Mucosa of stomach (tissue), 1 donor: ENCODE data around the gene C9orf85.

ENCODE experiments used
- H3K27me3 ChIP-seq: one replicate; pipeline ENCODE4 v1.7.0; 2013; ENCODE audit warnings: mild to moderate bottlenecking, low read length; ENCODE audit not compliant: control insufficient read depth, insufficient read depth
- H3K36me3 ChIP-seq: one replicate; pipeline ENCODE4 v1.7.0; 2013; ENCODE audit warnings: low read length; ENCODE audit not compliant: control insufficient read depth, insufficient read depth
- H3K4me1 ChIP-seq: one replicate; pipeline ENCODE4 v1.7.0; 2013; ENCODE audit warnings: mild to moderate bottlenecking, low read length; ENCODE audit not compliant: control insufficient read depth, insufficient read depth
- H3K4me3 ChIP-seq: one replicate; pipeline ENCODE4 v1.7.0; 2013; ENCODE audit warnings: low read length
- H3K9ac ChIP-seq: one replicate; pipeline ENCODE4 v1.7.0; 2013; ENCODE audit warnings: mild to moderate bottlenecking, low read length, moderate library complexity
- H3K9me3 ChIP-seq: one replicate; pipeline ENCODE4 v1.7.0; 2013; ENCODE audit warnings: mild to moderate bottlenecking, low read length, moderate library complexity; ENCODE audit not compliant: control insufficient read depth
- donor health status: Pancreatic carcinoma.

Gene C9orf85

GRCh38 chr9:71910650-71911060 lies 784 bp upstream of the C9orf85 start:
- Histone ChIP-seq H3K4me1 (peaks cover 21% of the 10 kb centered on the region), H3K9ac (peak overlapping the region; percentile 82), H3K4me3 (peak overlapping the region; percentile 93), H3K36me3 (no peaks in the 10 kb centered on the region), H3K27me3 (no peaks in the 10 kb centered on the region), H3K9me3 (no peaks in the 10 kb centered on the region)

GRCh38 chr9:71911908-71912335 lies 483 bp downstream of the C9orf85 start:
- H3K9me3 ChIP-seq = no peaks in the 10 kb centered on the region
- no peaks in the 10 kb centered on the region for H3K27me3 ChIP-seq
- H3K36me3 ChIP-seq = no peaks in the 10 kb centered on the region
- peaks cover 20% of the 10 kb centered on the region for H3K4me1 ChIP-seq
- peak overlapping the region; percentile 82 for H3K9ac ChIP-seq
- H3K4me3 ChIP-seq = peak overlapping the region; percentile 93

DNA sequence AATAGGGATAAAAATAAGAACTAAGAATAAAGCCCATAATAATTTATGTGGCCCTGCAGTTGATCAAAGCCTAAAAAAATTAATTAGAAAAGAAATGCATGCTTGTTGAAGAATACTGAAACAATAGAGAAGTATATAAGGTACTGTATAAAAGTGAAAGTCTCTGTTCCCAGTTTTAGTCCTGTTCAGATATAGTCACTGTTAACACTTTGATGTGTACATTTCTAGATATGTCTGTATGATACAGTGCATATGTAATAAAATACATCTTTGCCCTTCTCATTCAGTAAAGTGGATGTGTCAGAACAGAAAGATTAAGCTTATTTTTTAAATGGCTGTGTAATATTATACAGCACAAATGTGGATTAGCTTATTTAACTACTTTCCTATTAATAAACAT lies 4.1 kb downstream of the C9orf85 start:
- Histone ChIP-seq H3K36me3 (no peaks in the 10 kb centered on the region), H3K9me3 (no peaks in the 10 kb centered on the region), H3K4me1 (peaks cover 17% of the 10 kb centered on the region), H3K9ac (no peak overlapping the region), H3K4me3 (no peak overlapping the region), H3K27me3 (no peaks in the 10 kb centered on the region)

DNA sequence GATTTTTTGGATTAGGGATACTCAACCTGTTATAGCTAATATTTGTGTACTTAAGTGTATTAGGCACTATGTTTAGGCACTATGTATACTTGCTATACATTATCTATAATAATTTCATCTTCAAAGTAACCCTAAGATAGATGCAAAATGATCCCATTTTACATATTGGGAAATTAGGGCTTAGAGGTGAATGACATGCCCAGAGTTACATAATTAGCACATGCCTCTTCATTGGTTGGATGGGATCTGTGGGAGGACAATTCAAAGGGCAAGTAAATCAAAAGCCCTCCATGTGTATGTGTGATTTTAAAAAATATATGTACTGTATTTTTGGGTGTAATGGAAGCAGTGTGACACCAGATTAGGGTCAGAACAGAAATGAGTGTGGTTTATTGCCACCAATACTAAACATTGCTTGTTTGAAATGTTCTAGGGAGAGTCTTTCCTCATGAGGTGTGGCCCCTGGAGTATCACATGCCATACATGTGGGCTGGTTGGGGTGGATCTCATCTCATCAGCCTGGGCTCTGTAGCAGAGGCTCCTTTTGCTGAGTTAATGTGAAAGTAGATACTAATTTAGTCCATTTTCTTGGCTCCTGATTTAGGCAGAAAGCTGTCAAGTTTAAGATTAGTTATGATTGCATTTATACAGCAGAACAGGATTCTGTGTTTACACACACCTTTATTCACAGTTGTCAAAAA lies 5.5 kb downstream of the C9orf85 start:
- H3K36me3 ChIP-seq = no peaks in the 10 kb centered on the region
- peaks cover 17% of the 10 kb centered on the region for H3K4me1 ChIP-seq
- H3K4me3 ChIP-seq = no peak overlapping the region
- no peaks in the 10 kb centered on the region for H3K9me3 ChIP-seq
- no peak overlapping the region for H3K9ac ChIP-seq
- no peaks in the 10 kb centered on the region for H3K27me3 ChIP-seq

DNA sequence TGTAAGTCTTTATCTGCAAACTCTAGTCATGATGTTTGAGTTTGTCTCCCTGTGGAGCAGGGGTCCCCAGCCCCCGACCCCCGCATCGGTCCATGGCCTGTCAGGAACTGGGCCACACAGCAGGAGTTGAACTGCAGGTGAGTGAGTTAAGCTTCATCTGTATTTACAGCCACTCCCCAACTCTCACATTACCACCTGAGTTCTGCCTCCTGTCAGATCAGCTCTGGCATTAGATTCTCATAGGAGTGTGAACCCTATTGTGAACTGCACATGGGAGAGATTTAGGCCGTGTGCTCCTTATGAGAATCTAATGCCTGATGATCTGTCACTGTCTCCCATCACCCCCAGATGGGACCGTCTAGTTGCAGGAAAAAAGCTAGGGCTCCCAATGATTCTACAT lies 7.0 kb downstream of the C9orf85 start:
- Histone ChIP-seq H3K36me3 (no peaks in the 10 kb centered on the region), H3K9me3 (no peaks in the 10 kb centered on the region), H3K9ac (no peak overlapping the region), H3K4me1 (peaks cover 5% of the 10 kb centered on the region), H3K4me3 (no peak overlapping the region), H3K27me3 (no peaks in the 10 kb centered on the region)

DNA sequence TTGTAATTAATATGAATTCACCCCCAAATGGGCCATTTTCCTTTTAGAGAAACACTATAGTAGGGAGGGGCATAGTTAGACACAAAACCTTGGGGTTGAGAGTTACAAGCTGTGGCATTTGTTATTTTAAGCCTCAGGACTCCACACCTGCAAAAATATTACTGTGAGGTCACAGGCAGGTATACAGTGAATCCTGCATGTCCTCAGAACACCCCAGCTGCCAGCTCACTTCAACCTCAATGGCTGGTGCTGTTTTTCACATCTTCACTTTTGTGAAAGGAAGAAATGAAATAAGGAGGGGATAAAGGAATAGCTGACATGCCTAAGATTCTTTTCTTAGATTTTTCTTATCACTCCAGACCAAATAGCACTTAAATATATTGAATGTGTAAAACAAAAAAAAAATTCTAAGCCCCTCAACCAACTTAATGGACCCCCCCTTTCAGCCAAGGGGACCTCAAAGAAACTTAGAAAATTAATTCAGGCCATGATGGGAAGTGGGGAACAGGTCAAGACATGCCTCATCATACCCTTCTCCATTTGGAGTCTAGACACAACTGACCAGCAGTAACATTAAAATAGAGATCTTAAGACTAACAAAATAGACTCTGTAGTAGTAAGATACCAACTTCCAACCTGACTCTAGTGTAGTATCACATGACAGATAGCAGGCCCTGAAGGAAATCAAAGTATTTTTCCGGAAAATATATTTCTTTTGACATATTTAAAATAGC lies 9.2 kb downstream of the C9orf85 start:
- no peak overlapping the region for H3K9ac ChIP-seq
- no peaks in the 10 kb centered on the region for H3K36me3 ChIP-seq
- H3K9me3 ChIP-seq = no peaks in the 10 kb centered on the region
- H3K4me1 ChIP-seq = peaks cover 11% of the 10 kb centered on the region
- H3K4me3 ChIP-seq = no peak overlapping the region
- no peaks in the 10 kb centered on the region for H3K27me3 ChIP-seq

DNA sequence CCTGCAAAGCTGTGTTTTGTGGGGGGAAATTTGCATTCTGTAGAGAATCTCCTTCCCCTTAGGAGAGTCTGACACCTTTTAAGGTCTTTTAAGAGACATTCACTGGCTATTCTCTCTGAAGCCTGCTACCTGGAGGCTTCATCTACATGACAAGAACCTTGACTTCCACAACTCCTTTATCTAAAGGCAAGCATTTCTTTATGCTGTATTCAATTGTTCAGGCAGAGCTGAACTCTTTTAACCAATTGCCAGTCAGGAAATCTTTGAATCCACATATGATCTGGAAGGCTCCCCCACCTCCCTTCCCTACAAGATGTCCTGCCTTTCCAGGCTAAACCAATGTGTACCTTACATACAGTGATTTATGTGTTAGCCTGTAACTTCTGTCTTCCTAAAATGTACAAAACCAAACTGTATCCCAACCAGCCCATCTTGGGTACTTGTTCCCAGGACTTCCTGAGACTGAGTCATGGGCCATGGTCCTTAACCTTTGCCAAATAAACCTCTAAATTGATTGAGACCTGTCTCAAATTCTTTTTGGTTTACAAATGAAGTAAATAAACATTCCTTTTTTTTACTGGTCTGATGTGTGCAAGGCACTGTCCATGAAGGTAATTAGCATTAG lies 9.9 kb downstream of the C9orf85 start:
- H3K4me3 ChIP-seq = no peak overlapping the region
- H3K36me3 ChIP-seq = no peaks in the 10 kb centered on the region
- H3K4me1 ChIP-seq = peaks cover 11% of the 10 kb centered on the region
- no peaks in the 10 kb centered on the region for H3K9me3 ChIP-seq
- H3K27me3 ChIP-seq = no peaks in the 10 kb centered on the region
- H3K9ac ChIP-seq = no peak overlapping the region

DNA sequence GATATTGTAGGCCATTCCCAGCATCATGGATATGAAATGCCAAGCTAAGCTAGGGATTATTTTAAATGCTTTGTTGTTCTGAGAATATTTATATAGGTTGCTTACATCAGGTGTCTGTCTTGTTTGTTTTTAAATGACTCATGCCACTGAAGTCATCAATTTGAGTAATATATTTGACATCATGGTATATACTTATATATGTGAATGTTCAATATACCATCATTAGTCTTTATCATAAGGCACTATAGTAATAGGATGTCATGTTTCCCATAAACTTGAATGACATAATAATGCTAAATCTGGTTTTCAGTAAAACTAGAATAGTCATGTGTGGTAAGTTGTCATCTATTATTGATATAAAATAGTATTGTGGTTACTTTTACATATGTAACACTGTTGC lies 13.1 kb downstream of the C9orf85 start:
- Histone ChIP-seq H3K27me3 (no peaks in the 10 kb centered on the region), H3K4me3 (no peak overlapping the region), H3K36me3 (no peaks in the 10 kb centered on the region), H3K9me3 (no peaks in the 10 kb centered on the region), H3K4me1 (peaks cover 6% of the 10 kb centered on the region), H3K9ac (no peak overlapping the region)

DNA sequence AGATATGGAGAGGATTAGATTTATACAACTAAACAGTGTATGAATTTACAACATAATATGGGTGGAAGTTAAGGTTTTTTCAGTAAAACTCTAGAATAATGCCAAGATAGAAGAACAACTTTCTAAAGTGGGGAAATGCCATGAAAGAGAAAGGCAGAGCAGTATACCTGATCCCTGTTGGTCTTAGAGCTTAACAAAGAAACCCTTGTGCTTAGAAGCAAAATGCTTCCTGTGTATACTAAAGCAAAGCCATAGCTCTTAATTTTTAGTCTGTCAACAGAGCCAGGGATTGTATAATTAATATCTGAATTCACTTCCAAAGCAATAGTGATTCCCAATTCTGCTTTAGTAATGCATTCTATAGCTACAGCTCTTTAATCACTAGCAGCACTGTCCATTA lies 14.4 kb downstream of the C9orf85 start:
- Histone ChIP-seq H3K9me3 (no peaks in the 10 kb centered on the region), H3K9ac (no peak overlapping the region), H3K4me3 (no peak overlapping the region), H3K4me1 (peaks cover 14% of the 10 kb centered on the region), H3K27me3 (no peaks in the 10 kb centered on the region), H3K36me3 (no peaks in the 10 kb centered on the region)

- H3K4me1 ChIP-seq = peaks cover 18% of the 10 kb centered on the region
- no peaks in the 10 kb centered on the region for H3K36me3 ChIP-seq
- H3K27me3 ChIP-seq = no peaks in the 10 kb centered on the region
- no peak overlapping the region for H3K9ac ChIP-seq
- no peaks in the 10 kb centered on the region for H3K9me3 ChIP-seq
- no peak overlapping the region for H3K4me3 ChIP-seq
Measured at GRCh38 chr9:71928376-71928775, 16.9 kb downstream of the C9orf85 start.

GRCh38 chr9:71928806-71929205 lies 17.4 kb downstream of the C9orf85 start:
- no peaks in the 10 kb centered on the region for H3K36me3 ChIP-seq
- no peak overlapping the region for H3K4me3 ChIP-seq
- peaks cover 18% of the 10 kb centered on the region for H3K4me1 ChIP-seq
- H3K9me3 ChIP-seq = no peaks in the 10 kb centered on the region
- no peak overlapping the region for H3K9ac ChIP-seq
- H3K27me3 ChIP-seq = no peaks in the 10 kb centered on the region

GRCh38 chr9:71929223-71929622 lies 17.8 kb downstream of the C9orf85 start:
- Histone ChIP-seq H3K9me3 (no peaks in the 10 kb centered on the region), H3K9ac (no peak overlapping the region), H3K27me3 (no peaks in the 10 kb centered on the region), H3K36me3 (no peaks in the 10 kb centered on the region), H3K4me1 (peaks cover 18% of the 10 kb centered on the region), H3K4me3 (no peak overlapping the region)
